ENCODE measurements around the gene FAM219B.

The FAM219B gene

GRCh38 chr15:74869372-74869725 lies 37.3 kb downstream of the FAM219B start:
- Histone ChIP-seq H3K9me3 (no peaks in the 10 kb centered on the region), H3K4me1 (no peaks in the 10 kb centered on the region; the same call in 1 of the 2 replicates), H3K36me3 (peaks cover 15% of the 10 kb centered on the region), H3K4me3 (ENCODE audit: low read depth, low read length) (no peak overlapping the region), H3K27me3 (no peaks in the 10 kb centered on the region)
- no peak for TF ChIP-seq CTCF (IDR thresholded peaks at IDR 0.05; ENCODE audit: low read depth, low read length)
- DNase-seq, result no peak

GRCh38 chr15:74868059-74868458 lies 38.6 kb downstream of the FAM219B start:
- TF ChIP-seq CTCF (IDR thresholded peaks at IDR 0.05; ENCODE audit: low read depth, low read length), result no peak
- Histone ChIP-seq H3K4me3 (ENCODE audit: low read depth, low read length) (no peak overlapping the region), H3K9me3 (no peaks in the 10 kb centered on the region), H3K4me1 (no peaks in the 10 kb centered on the region; the same call in 1 of the 2 replicates), H3K27me3 (no peaks in the 10 kb centered on the region), H3K36me3 (peaks cover 15% of the 10 kb centered on the region)
- DNase-seq, result no peak

GRCh38 chr15:74867466-74868038 lies 39.1 kb downstream of the FAM219B start:
- H3K4me1 ChIP-seq, result no peaks in the 10 kb centered on the region; the same call in 1 of the 2 replicates
- no peak overlapping the region for H3K4me3 ChIP-seq (ENCODE audit: low read depth, low read length)
- H3K36me3 ChIP-seq, result peaks cover 15% of the 10 kb centered on the region
- no peaks in the 10 kb centered on the region for H3K9me3 ChIP-seq
- TF ChIP-seq CTCF (IDR thresholded peaks at IDR 0.05; ENCODE audit: low read depth, low read length), result no peak
- no peaks in the 10 kb centered on the region for H3K27me3 ChIP-seq
- DNase-seq, result no peak

- Histone ChIP-seq H3K36me3 (peaks cover 15% of the 10 kb centered on the region), H3K27me3 (no peaks in the 10 kb centered on the region), H3K9me3 (no peaks in the 10 kb centered on the region), H3K4me3 (ENCODE audit: low read depth, low read length) (no peak overlapping the region), H3K4me1 (no peaks in the 10 kb centered on the region)
- DNase-seq, result no peak
- no peak for TF ChIP-seq CTCF (IDR thresholded peaks at IDR 0.05; ENCODE audit: low read depth, low read length)
These were observed 40.6 kb downstream of the FAM219B start for GRCh38 chr15:74866090-74866489.

GRCh38 chr15:74865316-74865715 lies 41.3 kb downstream of the FAM219B start:
- Histone ChIP-seq H3K9me3 (no peaks in the 10 kb centered on the region), H3K27me3 (no peaks in the 10 kb centered on the region), H3K36me3 (peaks cover 15% of the 10 kb centered on the region), H3K4me1 (no peaks in the 10 kb centered on the region), H3K4me3 (ENCODE audit: low read depth, low read length) (no peak overlapping the region)
- TF ChIP-seq CTCF (IDR thresholded peaks at IDR 0.05; ENCODE audit: low read depth, low read length), result no peak
- no peak for DNase-seq

GRCh38 chr15:74864296-74864695 lies 42.4 kb downstream of the FAM219B start:
- TF ChIP-seq CTCF (IDR thresholded peaks at IDR 0.05; ENCODE audit: low read depth, low read length), result no peak

More at GRCh38 chr15:74864296-74864695, 42.4 kb downstream of the FAM219B start:
- DNase-seq, result no peak
- no peaks in the 10 kb centered on the region for H3K27me3 ChIP-seq
- no peaks in the 10 kb centered on the region for H3K9me3 ChIP-seq
- H3K4me3 ChIP-seq (ENCODE audit: low read depth, low read length), result no peak overlapping the region
- H3K36me3 ChIP-seq, result peaks cover 11% of the 10 kb centered on the region
- H3K4me1 ChIP-seq, result no peaks in the 10 kb centered on the region
